ENCODE data around the gene CYFIP2. TPM values are rescaled to one million over a fixed set of nuclear protein-coding genes. Genes with fewer than 3 reads are reported as not detected.

Gene CYFIP2
- total and polyA plus RNA-seq, 7 donors, result 0.61 to 8.3 (median 4.9) TPM

DNA sequence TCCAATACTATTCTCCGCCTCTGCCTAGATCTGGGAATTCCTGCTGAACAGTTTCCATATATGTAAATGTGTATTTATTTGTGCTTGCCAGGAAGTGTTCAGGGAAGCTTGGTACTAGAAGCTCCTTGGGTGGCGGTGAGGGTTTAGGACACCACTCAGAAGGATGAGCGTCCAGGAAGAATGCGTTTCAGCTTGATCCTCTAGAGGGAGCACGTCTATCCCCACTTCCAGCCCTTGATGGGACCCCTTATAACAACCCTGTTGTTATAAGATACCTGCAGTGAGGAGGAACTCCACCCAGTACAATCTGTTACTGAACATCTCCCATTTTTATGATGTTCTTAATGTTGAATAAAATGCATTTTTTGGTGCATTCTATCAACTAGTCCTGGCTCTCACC is 88.9 kb downstream of the CYFIP2 start:
- H3K9me3 ChIP-seq, result no peaks in the 10 kb centered on the region
- H3K27me3 ChIP-seq (ENCODE audit: insufficient read depth in 3 of 3, low read length in 2 of 3), result no peaks in the 10 kb centered on the region
- no peak overlapping the region for H3K27ac ChIP-seq
- no peak overlapping the region for H3K4me3 ChIP-seq
- DNase-seq, result no peak
- H3K36me3 ChIP-seq (ENCODE audit: insufficient read depth in 1 of 2, low read depth in 1 of 2), result no peaks in the 10 kb centered on the region
- WGBS, 3 donors, result 65 to 72% (median 71%) methylated on average over 5 of the region's 5 CpGs
- ATAC-seq, result no peak
- no peaks in the 10 kb centered on the region for H3K4me1 ChIP-seq
- TF ChIP-seq, protein P1, sequence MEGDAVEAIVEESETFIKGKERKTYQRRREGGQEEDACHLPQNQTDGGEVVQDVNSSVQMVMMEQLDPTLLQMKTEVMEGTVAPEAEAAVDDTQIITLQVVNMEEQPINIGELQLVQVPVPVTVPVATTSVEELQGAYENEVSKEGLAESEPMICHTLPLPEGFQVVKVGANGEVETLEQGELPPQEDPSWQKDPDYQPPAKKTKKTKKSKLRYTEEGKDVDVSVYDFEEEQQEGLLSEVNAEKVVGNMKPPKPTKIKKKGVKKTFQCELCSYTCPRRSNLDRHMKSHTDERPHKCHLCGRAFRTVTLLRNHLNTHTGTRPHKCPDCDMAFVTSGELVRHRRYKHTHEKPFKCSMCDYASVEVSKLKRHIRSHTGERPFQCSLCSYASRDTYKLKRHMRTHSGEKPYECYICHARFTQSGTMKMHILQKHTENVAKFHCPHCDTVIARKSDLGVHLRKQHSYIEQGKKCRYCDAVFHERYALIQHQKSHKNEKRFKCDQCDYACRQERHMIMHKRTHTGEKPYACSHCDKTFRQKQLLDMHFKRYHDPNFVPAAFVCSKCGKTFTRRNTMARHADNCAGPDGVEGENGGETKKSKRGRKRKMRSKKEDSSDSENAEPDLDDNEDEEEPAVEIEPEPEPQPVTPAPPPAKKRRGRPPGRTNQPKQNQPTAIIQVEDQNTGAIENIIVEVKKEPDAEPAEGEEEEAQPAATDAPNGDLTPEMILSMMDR (IDR thresholded peaks at IDR 0.05), result no peak
- intact Hi-C loops (cut with DNase I), result no loop called here

DNA sequence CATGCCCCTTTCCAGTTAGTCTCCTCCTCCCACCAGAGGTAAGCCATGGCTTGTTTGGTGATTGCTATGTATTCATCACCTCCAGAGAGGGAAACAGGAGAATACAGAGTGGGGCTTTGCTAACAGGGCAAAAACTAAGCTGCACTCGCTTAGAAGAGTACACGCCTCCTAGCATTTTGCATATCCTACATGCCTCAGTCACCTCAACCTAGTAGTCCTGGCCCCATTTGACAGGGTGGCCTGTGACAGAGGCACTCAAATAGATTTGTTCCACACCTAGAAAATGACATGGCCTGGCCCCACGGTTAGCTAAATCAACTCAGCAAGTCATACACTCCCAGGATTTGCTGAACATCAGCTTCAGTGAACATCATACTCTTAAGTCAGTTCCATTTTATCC is 90.7 kb downstream of the CYFIP2 start:
- H3K4me3 ChIP-seq, result no peak overlapping the region
- WGBS, 3 donors, result 81 to 93% (median 83%) methylated on average over 3 of the region's 3 CpGs
- TF ChIP-seq, protein P1 (IDR thresholded peaks at IDR 0.05), result no peak
- DNase-seq (no peak), ATAC-seq (no peak)
- no peaks in the 10 kb centered on the region for H3K9me3 ChIP-seq
- no peaks in the 10 kb centered on the region for H3K4me1 ChIP-seq
- no peak overlapping the region for H3K27ac ChIP-seq
- no peaks in the 10 kb centered on the region for H3K36me3 ChIP-seq (ENCODE audit: insufficient read depth in 1 of 2, low read depth in 1 of 2)
- no peaks in the 10 kb centered on the region for H3K27me3 ChIP-seq (ENCODE audit: insufficient read depth in 3 of 3, low read length in 2 of 3)
- intact Hi-C loops (cut with DNase I), result no loop called here

DNA sequence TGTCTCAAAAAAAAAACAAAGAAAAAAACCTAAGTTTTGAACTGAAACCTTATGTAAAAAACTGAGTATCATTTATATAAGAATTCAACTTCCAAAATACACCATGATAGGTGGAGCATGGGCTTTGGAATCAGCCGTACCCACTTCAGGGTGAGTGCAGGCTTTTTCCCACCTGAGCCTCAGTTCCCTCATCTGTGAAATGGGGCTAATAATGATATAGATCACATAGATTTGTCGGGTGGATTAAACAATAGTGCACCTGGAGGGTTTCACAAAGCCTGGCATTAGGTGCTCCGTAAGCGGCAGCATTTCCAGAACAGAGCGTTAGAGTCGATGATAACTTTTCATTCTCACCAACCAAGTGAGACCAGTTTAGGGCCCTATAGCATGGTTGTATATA is 91.9 kb downstream of the CYFIP2 start:
- H3K27ac ChIP-seq, result no peak overlapping the region
- intact Hi-C loops (cut with DNase I), result no loop called here
- no peaks in the 10 kb centered on the region for H3K27me3 ChIP-seq (ENCODE audit: insufficient read depth in 3 of 3, low read length in 2 of 3)
- 88 to 97% (median 89%) methylated on average over 6 of the region's 6 CpGs for WGBS, 3 donors
- TF ChIP-seq, protein P1 (IDR thresholded peaks at IDR 0.05), result no peak
- no peaks in the 10 kb centered on the region for H3K9me3 ChIP-seq
- no peak overlapping the region for H3K4me3 ChIP-seq
- no peaks in the 10 kb centered on the region for H3K4me1 ChIP-seq
- ATAC-seq, result no peak
- no peak for DNase-seq
- no peaks in the 10 kb centered on the region for H3K36me3 ChIP-seq (ENCODE audit: insufficient read depth in 1 of 2, low read depth in 1 of 2)

DNA sequence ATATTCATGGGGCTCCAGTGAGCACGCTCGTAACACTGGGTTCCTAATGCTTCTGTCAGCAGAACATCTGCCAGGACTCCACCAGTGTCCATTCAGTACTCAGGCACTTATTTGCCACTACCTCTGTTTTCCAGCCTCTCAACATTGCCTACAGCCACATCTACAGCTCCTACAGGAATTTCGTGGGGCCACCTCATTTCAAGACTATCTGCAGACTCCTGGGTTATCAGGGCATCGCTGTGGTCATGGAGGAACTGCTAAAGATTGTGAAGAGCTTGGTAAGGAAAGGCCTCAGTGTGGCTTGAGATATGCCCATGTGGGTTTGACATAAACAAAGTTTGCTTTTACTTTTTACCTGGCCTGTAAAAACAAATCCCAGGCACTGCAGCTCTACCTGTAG is 92.9 kb downstream of the CYFIP2 start:
- intact Hi-C loops (cut with DNase I), result no loop called here
- TF ChIP-seq, protein P1 (IDR thresholded peaks at IDR 0.05), result no peak
- no peak for ATAC-seq
- Histone ChIP-seq H3K27me3 (ENCODE audit: insufficient read depth in 3 of 3, low read length in 2 of 3) (no peaks in the 10 kb centered on the region), H3K9me3 (no peaks in the 10 kb centered on the region), H3K4me3 (no peak overlapping the region), H3K36me3 (ENCODE audit: insufficient read depth in 1 of 2, low read depth in 1 of 2) (no peaks in the 10 kb centered on the region), H3K4me1 (no peaks in the 10 kb centered on the region), H3K27ac (no peak overlapping the region)
- 93 to 96% (median 95%) methylated on average over 4 of the region's 4 CpGs for whole genome bisulfite sequencing, 3 donors
- DNase-seq, result no peak

DNA sequence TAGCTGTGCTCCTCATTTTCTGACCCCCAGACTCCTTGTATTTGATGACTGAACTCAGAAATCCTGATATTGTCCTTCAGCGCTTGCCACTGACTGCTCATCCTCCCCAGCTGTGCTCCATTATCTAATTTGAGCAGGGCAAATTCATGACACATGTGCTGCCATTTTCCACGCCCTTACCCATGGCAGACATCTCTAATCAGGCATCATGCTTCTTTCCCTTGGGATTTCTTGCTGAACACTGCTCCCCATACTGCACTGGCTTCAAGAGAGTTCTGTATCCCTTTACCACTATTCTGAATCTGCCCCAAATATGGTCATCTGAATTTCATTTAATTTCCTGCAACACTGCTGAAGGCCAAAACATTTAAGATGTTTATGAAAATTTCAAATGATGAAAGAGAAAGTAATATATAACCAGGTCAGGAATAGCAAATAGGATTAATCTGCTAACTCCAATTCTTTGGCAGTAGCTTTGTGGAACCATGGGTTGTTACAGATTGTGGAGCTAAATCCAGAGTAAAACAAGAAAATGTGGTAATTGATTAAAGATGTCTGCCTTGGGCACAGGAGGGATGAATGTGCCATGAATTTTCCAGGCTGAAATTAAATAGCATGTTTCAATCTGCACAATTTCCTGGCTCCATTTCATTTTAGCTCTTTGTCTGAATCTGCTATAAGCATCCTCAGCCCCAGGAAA is 93.6 kb downstream of the CYFIP2 start:
- intact Hi-C loops (cut with DNase I), result no loop called here
- ATAC-seq, result no peak
- WGBS, 3 donors, result 85 to 87% (median 85%) methylated on average over 2 of the region's 2 CpGs

More for the DNA sequence above, 93.6 kb downstream of the CYFIP2 start:
- Histone ChIP-seq H3K27me3 (ENCODE audit: insufficient read depth in 3 of 3, low read length in 2 of 3) (no peaks in the 10 kb centered on the region), H3K36me3 (ENCODE audit: insufficient read depth in 1 of 2, low read depth in 1 of 2) (no peaks in the 10 kb centered on the region), H3K4me3 (no peak overlapping the region), H3K4me1 (no peaks in the 10 kb centered on the region), H3K9me3 (no peaks in the 10 kb centered on the region), H3K27ac (no peak overlapping the region)
- TF ChIP-seq, protein P1 (IDR thresholded peaks at IDR 0.05), result no peak
- DNase-seq, result no peak
